Keratinocyte (primary cell): ENCODE results near the gene PIK3CG. TPM values are rescaled to one million over a fixed set of nuclear protein-coding genes. Genes with fewer than 3 reads are reported as not detected.

ENCODE experiments used
- DNase-seq: peaks from one replicate; pipeline ENCODE4 v3.0.0-alpha.2; 2011; ENCODE audit warnings: low read depth, missing footprints, low spot score
- FAIRE-seq: peaks from 2 replicates; lab custom pipeline; 2011; peaks lifted over from hg19 to GRCh38; lab: Jason Lieb, UNC
- H2AFZ ChIP-seq: 2 replicates; pipeline ENCODE4 v1.6.0; 2012; ENCODE audit warnings: low read length, control low read depth, inconsistent platforms; ENCODE audit not compliant: control insufficient read depth
- H3K27ac ChIP-seq: 2 replicates; pipeline ENCODE4 v1.5.1; 2011; ENCODE audit warnings: low read length; ENCODE audit not compliant: control insufficient read depth, insufficient read depth
- H3K27me3 ChIP-seq: 3 replicates; pipeline ENCODE4 v1.6.0; 2011; ENCODE audit warnings: low read length; ENCODE audit not compliant: control insufficient read depth, insufficient read depth; ENCODE audit errors: extremely low read depth
- H3K36me3 ChIP-seq, 2 experiments: 2 replicates in 1 of 2; 3 replicates in 1 of 2; pipeline ENCODE4 v1.5.1; 2011; ENCODE audit warnings: low read length in 2 of 2, mild to moderate bottlenecking in 1 of 2; ENCODE audit not compliant: control insufficient read depth in 2 of 2, insufficient read depth in 2 of 2; ENCODE audit errors: extremely low read depth in 1 of 2
- H3K4me1 ChIP-seq: 3 replicates; pipeline ENCODE4 v1.5.1; 2011; ENCODE audit warnings: low read length; ENCODE audit not compliant: control insufficient read depth, insufficient read depth; ENCODE audit errors: extremely low read depth
- H3K4me2 ChIP-seq: 3 replicates; pipeline ENCODE4 v1.6.0; 2011; ENCODE audit warnings: low read depth, low read length; ENCODE audit not compliant: control insufficient read depth, insufficient read depth; ENCODE audit errors: extremely low read depth
- H3K4me3 ChIP-seq, 3 experiments: fragments of 200-600 bp in 1 of 3; sonication (generic) in 1 of 3; 2 replicates in 2 of 3; 3 replicates in 1 of 3; pipeline ENCODE4 v1.5.1; 2011 to 2016; ENCODE audit warnings: low read length in 3 of 3, mild to moderate bottlenecking in 3 of 3, control low read depth in 2 of 3, inconsistent platforms in 1 of 3, low read depth in 1 of 3, mixed read lengths in 1 of 3, mixed run types in 1 of 3, moderate library complexity in 1 of 3; ENCODE audit not compliant: control insufficient read depth in 2 of 3, insufficient read depth in 2 of 3; ENCODE audit errors: extremely low read depth in 1 of 3
- H3K79me2 ChIP-seq: 2 replicates; pipeline ENCODE4 v1.6.0; 2012; ENCODE audit warnings: low read length; ENCODE audit not compliant: control insufficient read depth, insufficient read depth
- H3K9ac ChIP-seq: 3 replicates; pipeline ENCODE4 v1.6.0; 2011; ENCODE audit warnings: low read length; ENCODE audit not compliant: control insufficient read depth, insufficient read depth; ENCODE audit errors: extremely low read depth
- H3K9me1 ChIP-seq: 3 replicates; pipeline ENCODE4 v1.6.0; 2011; ENCODE audit warnings: low read length; ENCODE audit not compliant: control insufficient read depth, insufficient read depth; ENCODE audit errors: extremely low read depth
- H3K9me3 ChIP-seq: 2 replicates; pipeline ENCODE4 v1.5.1; 2012; ENCODE audit warnings: low read depth, low read length; ENCODE audit not compliant: control insufficient read depth
- H4K20me1 ChIP-seq: 3 replicates; pipeline ENCODE4 v1.6.0; 2011; ENCODE audit warnings: low read length; ENCODE audit not compliant: control insufficient read depth, insufficient read depth; ENCODE audit errors: extremely low read depth
- CTCF ChIP-seq, 3 experiments: IDR thresholded peaks in 1 of 3; conservative IDR thresholded peaks in 1 of 3; optimal IDR thresholded peaks in 1 of 3; 2 replicates in 2 of 3; 3 replicates in 1 of 3; pipeline versions ENCODE3 to v1.5.1; 2011; ENCODE audit warnings: low read length in 3 of 3, mild to moderate bottlenecking in 3 of 3, moderate library complexity in 2 of 3, control low read depth in 1 of 3, inconsistent platforms in 1 of 3; ENCODE audit not compliant: insufficient read depth in 2 of 3; ENCODE audit errors: extremely low read depth in 1 of 3
- EZH2 ChIP-seq: IDR thresholded peaks from one replicate; pipeline ENCODE4 v1.6.1; 2012; ENCODE audit warnings: inconsistent platforms, mild to moderate bottlenecking, low read length, moderate library complexity
- dilution Hi-C: fragments of 300-500 bp; cut with MboI; formaldehyde crosslinking; loops from one replicate; pipeline ENCODE4 v1.7.0; 2020; ENCODE audit warnings: low sequenced_read_pairs; ENCODE audit not compliant: extremely low pct_ligation_motif_present
- polyA plus RNA-seq, 5 experiments: library from polyadenylated mRNA; depleted of rRNA in 3 of 5; stranded (reverse) in 3 of 5; stranded (forward) in 1 of 5; unstranded in 1 of 5; fragments of >200 nt; gene quantifications; 1 replicate in 1 of 5; 2 replicates in 3 of 5; 3 replicates in 1 of 5; pipeline versions ENCODE4 v1.2.1 to v1.2.3, GENCODE V29; 2011 to 2012; ENCODE audit warnings: missing spikeins in 2 of 5, low read depth in 1 of 5, low replicate concordance in 1 of 5

PIK3CG gene
- polyA plus RNA-seq, 1 donor (not counting 4 experiments of a cell fraction or from before 2014, with no cell fraction given): not detected

- no peak for FAIRE-seq
- Histone ChIP-seq H4K20me1 (no peaks in the 10 kb centered on the region), H3K4me2 (no peak overlapping the region), H3K4me1 (no peaks in the 10 kb centered on the region), H3K9me1 (no peaks in the 10 kb centered on the region), H3K27ac (no peak overlapping the region), H3K9me3 (no peaks in the 10 kb centered on the region), H2AFZ (no peak overlapping the region), H3K79me2 (no peaks in the 10 kb centered on the region), H3K36me3 (no peaks in the 10 kb centered on the region), H3K9ac (no peak overlapping the region), H3K4me3 (no peak overlapping the region), H3K27me3 (no peaks in the 10 kb centered on the region)
- dilution Hi-C loops: no loop called here
- DNase-seq: no peak
- TF ChIP-seq EZH2 (no peak), CTCF (optimal IDR thresholded peaks at IDR 0.05 in 1 of 3, IDR thresholded peaks at IDR 0.05 in 1 of 3, conservative IDR thresholded peaks at IDR 0.05 in 1 of 3; ENCODE audit: extremely low read depth in 1 of 3, insufficient read depth in 2 of 3, low read length in 3 of 3) (no peak)
Observed at GRCh38 chr7:106820321-106821217, 44.5 kb upstream of the PIK3CG start.

- peak overlapping the region; percentile 55 for H3K27ac ChIP-seq
- dilution Hi-C loops: no loop called here
- DNase-seq (peak; percentile 68), FAIRE-seq (no peak)
- TF ChIP-seq EZH2: no peak
- TF ChIP-seq CTCF (optimal IDR thresholded peaks at IDR 0.05 in 1 of 3, IDR thresholded peaks at IDR 0.05 in 1 of 3, conservative IDR thresholded peaks at IDR 0.05 in 1 of 3; ENCODE audit: extremely low read depth in 1 of 3, insufficient read depth in 2 of 3, low read length in 3 of 3): no peak
- no peaks in the 10 kb centered on the region for H3K27me3 ChIP-seq
- H3K9ac ChIP-seq: no peak overlapping the region
- H3K4me1 ChIP-seq: no peaks in the 10 kb centered on the region
- H4K20me1 ChIP-seq: no peaks in the 10 kb centered on the region
- H2AFZ ChIP-seq: no peak overlapping the region
- H3K36me3 ChIP-seq: no peaks in the 10 kb centered on the region
- H3K4me3 ChIP-seq: no peak overlapping the region
- H3K79me2 ChIP-seq: no peaks in the 10 kb centered on the region
- H3K9me3 ChIP-seq: no peaks in the 10 kb centered on the region
- no peak overlapping the region for H3K4me2 ChIP-seq
- no peaks in the 10 kb centered on the region for H3K9me1 ChIP-seq
Observed at GRCh38 chr7:106823631-106824030, 41.5 kb upstream of the PIK3CG start.
